ENCODE results near the gene UNC79.

UNC79 gene

DNA sequence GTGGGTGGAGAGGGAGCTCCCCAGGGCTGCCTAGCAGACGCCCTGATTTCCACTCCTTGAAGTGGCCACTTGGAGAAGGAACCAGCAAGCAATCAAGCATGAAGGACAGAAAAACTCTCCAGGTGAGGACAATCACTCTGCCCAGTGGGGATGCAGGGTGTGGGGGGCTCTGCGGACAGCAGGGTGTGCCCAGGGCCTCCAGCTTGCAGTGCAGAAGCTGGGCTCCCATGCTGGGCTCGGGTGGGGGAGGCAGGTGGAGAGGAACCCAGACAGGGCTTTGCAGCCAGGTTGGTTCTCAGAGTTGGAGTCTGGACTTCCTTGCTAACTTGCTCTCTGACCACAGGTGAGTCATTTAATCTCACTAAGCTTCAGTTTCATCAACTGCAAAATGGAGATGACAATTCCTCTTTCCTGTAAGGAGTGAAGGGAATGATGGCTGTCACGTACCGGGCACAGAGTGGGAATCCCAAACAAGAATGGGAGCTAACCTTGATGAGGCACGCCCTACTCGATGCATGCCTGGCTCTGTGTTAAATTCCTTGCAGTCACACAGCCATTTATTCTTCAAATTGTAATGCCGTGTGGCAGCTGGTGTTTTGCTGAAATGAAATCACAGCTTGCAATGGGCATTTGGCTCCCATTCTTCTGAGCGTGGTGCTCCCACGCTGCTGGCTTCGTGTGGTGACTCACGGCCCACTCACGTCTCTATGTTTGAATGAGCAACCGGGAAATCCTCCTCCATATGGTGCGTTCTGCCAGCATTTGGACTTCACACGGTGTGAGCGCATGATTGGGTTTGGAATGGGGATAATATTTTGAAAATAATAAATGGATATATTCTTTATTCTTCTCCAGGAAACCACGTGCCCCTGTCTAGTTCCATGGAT is 282.3 kb downstream of the UNC79 start:
- no peak for DNase-seq

DNA sequence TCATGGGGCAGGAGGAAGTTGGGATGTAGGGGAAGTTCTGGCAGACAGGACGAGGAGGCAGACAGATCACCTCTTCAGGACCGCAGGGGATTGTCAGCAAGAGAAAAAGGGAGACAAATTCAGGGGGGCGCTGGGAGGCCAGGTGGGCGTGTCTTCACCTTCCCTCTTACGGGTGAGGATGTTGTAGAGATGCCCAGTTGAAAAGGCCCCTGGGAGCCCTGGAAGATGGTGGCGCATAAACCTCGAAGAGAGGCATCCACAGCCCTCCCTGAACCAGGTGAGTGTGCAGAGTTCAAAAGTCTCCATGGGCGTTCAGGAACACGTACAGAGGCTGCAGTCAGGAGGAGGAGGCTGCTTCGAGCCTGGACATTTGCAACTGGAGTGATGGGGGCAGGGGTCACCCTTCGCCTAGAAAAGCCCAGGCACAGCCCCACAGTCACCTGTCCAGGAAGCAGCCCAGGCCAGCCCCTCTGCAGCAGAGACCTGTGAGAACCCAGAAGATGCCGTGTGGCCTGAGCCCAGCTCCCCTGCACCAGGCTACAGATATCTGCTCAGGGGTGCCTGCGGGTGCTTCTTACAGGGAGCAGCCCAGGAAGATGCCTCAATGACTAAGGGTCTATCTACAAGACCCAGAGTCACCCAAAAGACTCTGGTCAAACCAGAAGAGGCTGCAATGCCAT is 283.1 kb downstream of the UNC79 start:
- DNase-seq: no peak

- DNase-seq: no peak
These were observed 283.9 kb downstream of the UNC79 start for GRCh38 chr14:93714605-93715004.

- no peak for DNase-seq
These were observed 284.7 kb downstream of the UNC79 start for GRCh38 chr14:93715279-93715927.

DNA sequence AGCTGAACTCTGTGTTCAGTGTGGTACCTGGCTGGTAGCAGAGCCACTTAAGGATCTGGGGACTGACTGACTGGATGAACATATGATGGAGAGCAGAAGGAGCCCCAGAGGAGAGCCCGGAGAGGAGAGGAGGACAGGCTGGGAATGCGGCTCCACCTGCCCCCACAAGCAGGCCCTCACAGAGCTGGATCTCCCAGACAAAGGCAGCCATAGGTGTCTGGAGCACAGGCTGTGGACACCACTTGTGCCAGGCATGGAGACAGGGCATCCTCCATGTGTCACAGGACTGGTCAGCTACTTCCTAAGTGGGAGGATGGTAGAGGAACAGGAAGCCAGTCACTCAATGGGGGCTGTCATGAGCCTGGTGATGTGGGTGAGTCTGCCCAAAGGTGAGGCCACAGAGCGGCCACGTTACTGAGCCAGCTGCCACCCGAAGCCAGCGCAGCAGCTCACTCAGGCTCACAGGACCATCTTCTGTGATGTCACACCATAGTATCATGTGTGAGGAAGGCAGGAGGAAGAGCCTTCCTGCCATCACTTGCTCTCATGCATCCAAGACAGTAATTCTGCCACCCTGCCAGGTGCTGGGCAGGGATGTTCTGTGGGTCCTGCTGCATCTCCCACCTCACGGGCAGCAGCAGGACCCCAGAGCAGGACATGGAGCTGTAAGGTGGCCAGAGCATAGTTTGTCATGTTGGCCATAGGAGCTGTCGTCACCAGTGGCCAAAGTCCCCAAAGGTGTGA is 285.4 kb downstream of the UNC79 start:
- no peak for DNase-seq

DNA sequence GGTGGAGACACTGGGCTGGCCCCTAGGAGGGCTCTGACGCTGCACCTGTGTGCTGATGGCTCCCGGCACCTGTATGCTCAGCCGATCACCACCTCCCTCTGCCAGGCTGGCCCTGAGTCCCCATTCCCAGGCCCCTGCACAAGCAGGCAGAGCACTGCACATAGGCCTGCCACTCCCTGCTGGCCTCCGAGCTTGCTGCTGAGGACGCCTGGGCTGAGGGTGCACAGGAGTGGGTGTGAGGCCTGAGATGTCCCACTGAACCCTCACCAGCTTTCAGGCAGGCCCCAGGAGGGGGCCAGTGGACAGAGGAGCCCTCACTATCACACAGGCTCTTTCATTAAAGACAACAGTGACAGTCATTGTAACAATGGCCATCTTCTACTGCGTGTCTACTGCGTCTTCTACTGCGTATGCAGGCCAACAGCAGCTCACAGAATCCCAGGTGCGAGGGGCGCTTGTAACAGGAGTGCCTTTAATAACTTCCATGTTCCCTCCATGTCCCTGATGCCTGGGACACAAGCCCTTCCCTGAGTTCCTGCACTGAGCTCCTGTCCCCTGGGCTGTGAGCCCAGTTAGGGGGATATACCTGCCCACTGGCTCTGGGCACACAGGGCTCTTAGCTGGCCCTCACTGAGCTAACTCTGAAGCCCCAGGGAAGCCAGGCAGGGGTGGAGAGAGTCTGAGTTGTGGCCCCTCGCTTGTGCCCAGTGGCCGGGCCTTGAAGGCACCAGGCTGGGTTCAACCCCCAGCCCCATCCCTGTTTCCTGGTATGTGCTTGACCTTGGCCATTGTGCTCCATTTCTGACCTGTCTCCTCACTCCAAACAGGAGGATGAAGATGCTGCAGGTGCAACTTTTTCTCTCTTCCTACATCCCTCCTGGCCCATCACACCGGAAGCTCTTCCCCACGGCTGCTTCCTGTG is 286.3 kb downstream of the UNC79 start:
- no peak for DNase-seq

GRCh38 chr14:93717668-93718320 is 287.1 kb downstream of the UNC79 start:
- DNase-seq: no peak

GRCh38 chr14:93719256-93719655 is 288.5 kb downstream of the UNC79 start:
- no peak for DNase-seq

DNA sequence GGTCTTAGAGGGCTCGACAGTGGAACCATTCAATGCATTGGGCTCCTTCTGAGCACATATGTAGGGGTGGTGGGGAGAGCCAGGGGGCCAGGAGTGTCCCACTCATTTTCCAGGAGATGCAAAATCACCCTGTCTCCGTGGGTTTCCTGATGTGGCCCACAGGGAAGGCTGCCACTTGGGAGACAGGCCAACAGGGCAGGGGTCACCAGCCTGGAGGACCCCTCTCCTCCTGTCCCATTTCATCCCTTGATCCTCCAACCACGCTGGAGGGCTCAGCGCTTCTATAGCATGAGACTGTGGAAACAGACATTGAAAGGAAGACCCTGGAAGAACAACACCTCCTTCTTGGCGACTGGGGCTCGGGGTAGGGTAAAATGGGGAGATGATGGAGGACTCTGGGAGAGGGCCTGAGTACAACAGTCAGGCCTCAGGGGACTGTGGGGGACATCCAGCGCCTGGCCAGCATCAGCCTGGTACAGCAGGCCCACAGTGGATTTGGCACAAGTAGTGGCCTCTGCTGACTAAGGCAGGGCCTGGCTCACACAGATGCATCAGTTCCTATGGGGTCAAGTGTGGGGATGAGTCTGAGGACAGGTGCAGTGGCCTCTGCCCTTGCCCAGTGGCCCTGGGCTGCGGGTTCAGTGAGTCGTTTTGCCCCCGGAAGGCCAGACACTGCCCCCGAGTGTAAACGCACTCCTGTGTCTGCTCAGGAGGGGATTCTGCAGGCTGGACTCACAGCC is 289.5 kb downstream of the UNC79 start:
- DNase-seq: no peak

- no peak for DNase-seq
These were observed 290.3 kb downstream of the UNC79 start for GRCh38 chr14:93720981-93721483.

DNA sequence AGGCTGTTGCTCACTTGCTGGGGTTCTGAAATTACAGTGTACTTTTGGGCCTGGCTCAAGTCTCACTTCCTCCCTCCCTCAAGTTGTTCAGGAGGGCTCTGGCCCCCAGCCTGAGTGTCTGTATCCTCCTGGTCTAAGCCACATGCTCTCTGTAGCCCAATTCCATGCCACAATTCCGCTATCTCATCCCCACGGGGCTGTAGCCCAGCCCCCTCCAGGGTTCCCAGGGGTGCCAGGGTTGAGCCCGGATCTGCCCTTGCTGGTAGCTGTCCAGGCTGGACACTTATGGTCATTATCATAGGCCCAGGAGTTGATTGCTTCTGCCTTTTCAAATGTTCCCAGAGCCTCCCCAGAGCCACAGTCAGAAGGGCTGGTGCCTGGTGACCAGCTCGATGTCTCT is 292.3 kb downstream of the UNC79 start:
- no peak for DNase-seq

DNA sequence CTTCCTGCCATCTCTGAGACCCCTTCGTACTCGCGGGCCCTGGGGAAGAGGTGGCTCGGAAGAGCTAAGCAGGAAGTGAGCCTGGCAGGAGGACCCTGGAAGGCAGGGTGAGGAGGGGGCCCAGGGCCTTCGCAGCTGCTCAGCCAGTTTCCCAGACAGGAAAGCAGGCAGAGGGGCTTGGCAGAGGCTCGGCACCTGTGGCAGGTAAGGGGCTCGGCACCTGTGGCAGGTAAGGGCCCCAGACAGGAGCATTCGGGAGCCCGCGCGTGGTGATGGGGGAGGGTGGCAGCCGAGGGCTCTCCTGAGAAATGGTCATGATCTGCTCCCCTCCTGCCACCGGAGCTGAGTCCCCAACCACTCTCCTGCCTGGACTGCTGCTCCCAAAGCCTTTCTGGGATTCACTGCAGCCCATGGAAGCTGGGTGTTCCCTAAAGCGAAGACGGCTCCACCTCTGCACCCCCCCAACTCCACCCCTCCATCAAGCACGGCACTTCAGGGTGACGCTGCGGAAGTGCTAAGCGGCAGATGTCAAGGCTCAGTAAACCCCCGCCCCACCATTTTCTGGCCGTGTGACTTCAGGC is 294.4 kb downstream of the UNC79 start:
- no peak for DNase-seq

GRCh38 chr14:93725993-93726392 is 295.3 kb downstream of the UNC79 start:
- no peak for DNase-seq

- DNase-seq: no peak
These were observed 296.5 kb downstream of the UNC79 start for GRCh38 chr14:93727039-93727740.

- no peak for DNase-seq
These were observed 297.3 kb downstream of the UNC79 start for GRCh38 chr14:93727917-93728650.

DNA sequence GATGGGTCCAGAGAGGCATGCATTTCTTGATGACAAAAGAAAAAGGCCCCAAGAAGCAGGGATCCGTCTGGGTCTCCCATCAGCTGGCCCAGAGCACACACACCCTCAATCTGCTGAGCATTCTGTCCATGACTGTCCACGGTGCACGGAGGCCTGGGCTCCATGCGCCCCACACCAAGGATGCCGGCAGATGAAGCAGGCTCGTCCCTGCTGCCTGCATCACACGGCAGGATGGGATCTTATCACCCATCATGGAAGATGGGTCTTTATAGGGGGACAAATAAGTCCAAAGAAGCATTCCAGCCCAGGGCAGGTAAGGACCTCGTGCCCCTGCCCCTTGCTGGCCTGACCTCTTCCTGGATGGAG is 297.9 kb downstream of the UNC79 start:
- no peak for DNase-seq

DNA sequence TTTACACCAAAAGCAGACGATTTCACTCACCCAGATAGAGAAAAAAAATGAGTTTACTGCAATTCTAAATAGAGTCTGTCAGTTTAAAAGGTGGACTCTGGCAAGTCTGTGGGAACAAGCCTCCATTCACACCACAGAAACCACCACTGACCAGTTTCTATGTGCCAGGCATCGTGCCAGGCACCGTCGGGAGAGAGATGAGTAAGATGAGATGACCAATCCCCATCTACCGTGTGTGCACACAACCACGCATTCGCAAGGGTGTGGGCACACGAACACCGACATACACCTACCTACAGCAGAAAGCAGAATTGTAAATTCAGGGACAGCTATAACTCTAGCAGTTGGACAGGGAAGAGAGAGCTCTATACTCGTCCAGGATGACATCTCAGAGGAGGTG is 299.3 kb downstream of the UNC79 start:
- DNase-seq: no peak

DNA sequence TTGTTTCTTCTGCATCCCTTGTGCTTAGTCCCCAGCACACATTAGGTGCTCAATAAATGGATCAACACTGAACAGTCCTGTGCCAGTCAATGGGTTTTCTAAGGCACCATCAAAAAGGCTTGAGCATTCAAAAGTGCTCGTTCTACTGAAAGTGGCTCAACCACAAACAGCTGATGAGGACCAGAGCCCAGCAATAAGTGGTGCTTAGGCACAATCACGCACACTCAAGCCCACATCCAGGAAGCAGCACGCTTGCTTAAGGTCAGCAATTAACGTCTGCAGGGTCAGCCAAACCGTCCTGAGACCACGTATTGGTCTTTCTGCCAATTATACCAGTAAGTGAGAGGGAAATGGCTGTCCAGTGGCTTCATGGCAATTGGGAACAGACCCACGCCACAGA is 301.0 kb downstream of the UNC79 start:
- DNase-seq: no peak

DNA sequence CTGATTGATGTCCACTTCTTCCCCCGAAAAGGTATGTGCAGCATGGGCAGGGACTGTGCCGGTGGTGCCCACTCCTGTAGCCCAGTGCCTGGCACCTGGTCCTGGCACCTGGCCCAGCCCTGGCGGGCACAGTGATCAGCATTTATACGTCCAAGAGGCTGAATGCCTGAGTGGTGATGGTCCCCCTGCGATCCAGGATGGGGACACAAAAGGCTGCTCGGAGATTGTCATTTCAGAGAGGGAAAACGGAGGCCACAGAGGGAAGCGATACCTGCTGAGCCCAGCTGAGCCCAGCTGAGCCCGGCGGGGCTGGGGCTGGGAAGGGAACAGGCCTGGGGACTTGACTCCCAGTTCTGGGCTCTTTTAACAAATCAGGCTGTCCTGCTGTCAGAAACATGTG is 301.8 kb downstream of the UNC79 start:
- DNase-seq: no peak
